Ectodermal cell (in vitro differentiated cells): ENCODE data around the gene RANGRF.

Experiments used
- H3K27ac ChIP-seq: 2 replicates; pipeline ENCODE4 v1.7.0; 2013; ENCODE audit warnings: mild to moderate bottlenecking, low read depth, low read length; ENCODE audit not compliant: insufficient read depth, poor library complexity, severe bottlenecking
- H3K27me3 ChIP-seq: 2 replicates; pipeline ENCODE4 v1.7.0; 2013; ENCODE audit warnings: mild to moderate bottlenecking, low read length; ENCODE audit not compliant: insufficient read depth, control insufficient read depth, poor library complexity, severe bottlenecking
- H3K36me3 ChIP-seq: one replicate; pipeline ENCODE4 v1.7.0; 2013; ENCODE audit warnings: low read length; ENCODE audit not compliant: control insufficient read depth, insufficient read depth
- H3K4me1 ChIP-seq: one replicate; pipeline ENCODE4 v1.7.0; 2013; ENCODE audit warnings: low read length; ENCODE audit not compliant: control insufficient read depth, insufficient read depth
- H3K4me3 ChIP-seq: 2 replicates; pipeline ENCODE4 v1.7.0; 2013; ENCODE audit warnings: low read depth, low read length, control low read depth; ENCODE audit not compliant: insufficient read depth
- H3K9me3 ChIP-seq: 2 replicates; pipeline ENCODE4 v1.7.0; 2013; ENCODE audit warnings: mild to moderate bottlenecking, low read length, moderate library complexity; ENCODE audit not compliant: control insufficient read depth
- WGBS, 2 experiments: methylation state at CpG; one replicate each; pipeline ENCODE4 v1.1.7; 2013; ENCODE audit warnings: missing lambda C conversion rate in 2 of 2; 5-methylcytosine and 5-hydroxymethylcytosine counted together

RANGRF gene

GRCh38 chr17:8273884-8274444, 14.5 kb upstream of the RANGRF start:
- 92 to 93% methylated on average over 4 of the region's 4 CpGs for WGBS, 2 experiments
- H3K27me3 ChIP-seq = no peaks in the 10 kb centered on the region
- H3K4me3 ChIP-seq = no peak overlapping the region
- no peak overlapping the region for H3K27ac ChIP-seq
- H3K4me1 ChIP-seq = no peaks in the 10 kb centered on the region
- H3K9me3 ChIP-seq = no peaks in the 10 kb centered on the region
- H3K36me3 ChIP-seq = peaks cover 5% of the 10 kb centered on the region

GRCh38 chr17:8274816-8275215, 13.7 kb upstream of the RANGRF start:
- H3K27me3 ChIP-seq = no peaks in the 10 kb centered on the region
- H3K9me3 ChIP-seq = no peaks in the 10 kb centered on the region
- 67 to 96% methylated on average over 4 of the region's 5 CpGs for WGBS, 2 experiments
- no peak overlapping the region for H3K4me3 ChIP-seq
- H3K27ac ChIP-seq = no peak overlapping the region
- no peaks in the 10 kb centered on the region for H3K36me3 ChIP-seq
- no peaks in the 10 kb centered on the region for H3K4me1 ChIP-seq

GRCh38 chr17:8275421-8276290, 12.8 kb upstream of the RANGRF start:
- Histone ChIP-seq H3K4me3 (no peak overlapping the region), H3K4me1 (no peaks in the 10 kb centered on the region), H3K9me3 (no peaks in the 10 kb centered on the region), H3K36me3 (no peaks in the 10 kb centered on the region), H3K27me3 (no peaks in the 10 kb centered on the region), H3K27ac (no peak overlapping the region)
- 87 to 88% methylated on average over 9 of the region's 9 CpGs for WGBS, 2 experiments

DNA sequence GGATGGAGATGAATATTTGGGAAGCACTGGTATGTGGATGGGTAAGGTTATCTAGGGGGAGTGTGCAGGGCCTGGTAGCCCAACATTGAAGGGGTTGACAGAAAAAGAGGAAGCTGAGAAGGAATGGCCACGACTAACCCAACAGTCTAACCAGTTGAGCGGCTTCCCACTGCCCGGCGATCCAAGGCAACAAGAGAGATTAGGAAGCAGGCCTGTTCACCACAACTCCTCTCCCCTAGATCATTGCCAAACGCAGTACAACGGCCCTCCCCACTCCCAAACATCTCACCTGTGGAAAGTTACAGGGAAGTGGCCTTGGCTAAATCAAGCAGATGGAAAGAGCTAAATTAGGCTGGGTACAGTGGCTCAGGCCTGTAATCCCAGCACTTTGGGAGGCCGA, 11.2 kb upstream of the RANGRF start:
- no peaks in the 10 kb centered on the region for H3K4me1 ChIP-seq
- no peaks in the 10 kb centered on the region for H3K27me3 ChIP-seq
- H3K9me3 ChIP-seq = no peaks in the 10 kb centered on the region
- no peak overlapping the region for H3K4me3 ChIP-seq
- H3K27ac ChIP-seq = no peak overlapping the region
- WGBS, 2 experiments = 84 to 93% methylated on average over 7 of the region's 7 CpGs
- H3K36me3 ChIP-seq = no peaks in the 10 kb centered on the region

- 62 to 64% methylated on average over 3 of the region's 3 CpGs for WGBS, 2 experiments
- Histone ChIP-seq H3K4me1 (no peaks in the 10 kb centered on the region), H3K4me3 (no peak overlapping the region), H3K9me3 (no peaks in the 10 kb centered on the region), H3K36me3 (no peaks in the 10 kb centered on the region), H3K27me3 (no peaks in the 10 kb centered on the region), H3K27ac (no peak overlapping the region)
Measured at GRCh38 chr17:8282345-8282744, 6.1 kb upstream of the RANGRF start.

GRCh38 chr17:8283356-8283755, 5.1 kb upstream of the RANGRF start:
- Histone ChIP-seq H3K27me3 (no peaks in the 10 kb centered on the region), H3K4me1 (no peaks in the 10 kb centered on the region), H3K36me3 (no peaks in the 10 kb centered on the region), H3K4me3 (no peak overlapping the region), H3K27ac (no peak overlapping the region), H3K9me3 (no peaks in the 10 kb centered on the region)
- WGBS, 2 experiments = 83 to 87% methylated on average over 4 of the region's 4 CpGs

DNA sequence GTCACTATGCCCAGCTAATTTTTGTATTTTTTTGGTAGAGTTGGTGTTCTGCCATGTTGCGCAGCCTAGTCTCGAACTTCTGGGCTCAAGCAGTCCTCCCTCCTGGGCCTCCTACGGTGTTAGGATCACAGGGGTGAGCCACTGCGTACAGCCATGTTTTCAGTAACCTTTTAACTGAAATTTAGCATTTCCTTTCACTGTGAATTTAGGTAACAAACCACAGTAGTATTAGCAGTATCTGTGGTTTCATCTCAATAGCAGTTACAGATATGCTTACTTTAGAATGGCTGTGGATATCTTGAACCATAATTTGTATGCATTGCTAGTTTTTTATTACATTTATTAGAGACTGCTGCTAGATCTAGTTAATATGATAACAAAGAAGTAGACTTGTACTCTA, 4.3 kb upstream of the RANGRF start:
- Histone ChIP-seq H3K27ac (no peak overlapping the region), H3K27me3 (no peaks in the 10 kb centered on the region), H3K4me1 (peaks cover under 1% of the 10 kb centered on the region), H3K9me3 (no peaks in the 10 kb centered on the region), H3K4me3 (no peak overlapping the region), H3K36me3 (no peaks in the 10 kb centered on the region)
- WGBS, 2 experiments = 96 to 98% methylated on average over 4 of the region's 4 CpGs

DNA sequence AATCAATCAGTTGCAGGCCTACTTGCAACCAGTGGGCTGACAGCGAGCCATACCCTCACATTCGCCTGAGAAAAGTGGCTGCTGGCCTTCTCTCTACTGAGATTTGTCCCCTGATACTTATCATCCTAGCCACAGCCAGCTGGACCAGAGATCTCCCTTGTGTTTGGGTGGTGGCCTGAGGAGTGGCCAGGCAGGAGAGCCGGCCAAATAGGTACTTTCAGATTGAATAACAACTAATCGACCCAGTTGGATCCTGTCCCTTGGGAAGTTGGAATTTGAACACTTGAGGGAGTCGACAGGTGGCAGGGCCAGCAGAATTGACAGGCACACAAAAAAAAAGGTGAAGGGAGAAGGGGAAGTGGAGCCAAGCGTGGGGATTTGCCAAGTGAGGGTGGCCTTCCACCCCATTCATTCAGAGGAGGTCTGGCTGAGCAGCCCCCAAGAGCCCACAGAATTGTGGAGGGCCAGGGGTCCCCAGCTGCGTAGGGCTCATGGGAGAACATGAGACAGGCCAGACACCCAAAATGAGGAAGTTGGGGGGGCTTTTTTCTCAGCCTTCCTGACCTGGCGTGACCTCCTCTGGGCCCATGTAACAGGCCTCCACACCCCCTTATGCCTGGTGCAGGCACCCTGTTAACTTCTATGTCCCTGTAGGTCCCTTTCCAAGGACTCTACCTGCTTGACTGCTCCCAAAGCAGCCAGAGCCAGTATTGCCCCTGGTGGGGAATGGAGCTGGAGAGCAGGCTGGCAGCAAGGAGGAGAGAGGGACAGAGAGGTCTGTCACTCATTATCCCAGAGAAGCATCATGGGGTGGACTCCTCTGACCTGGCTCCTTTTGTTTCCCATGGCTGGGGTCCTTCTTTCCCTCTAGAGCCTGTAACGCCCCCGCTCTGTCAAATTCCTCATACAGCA, 2.9 kb upstream of the RANGRF start:
- H3K27ac ChIP-seq = no peak overlapping the region
- H3K4me1 ChIP-seq = peaks cover 7% of the 10 kb centered on the region
- no peaks in the 10 kb centered on the region for H3K9me3 ChIP-seq
- H3K4me3 ChIP-seq = no peak overlapping the region
- H3K27me3 ChIP-seq = no peaks in the 10 kb centered on the region
- 86 to 92% methylated on average over 10 of the region's 10 CpGs for WGBS, 2 experiments
- H3K36me3 ChIP-seq = no peaks in the 10 kb centered on the region

- Histone ChIP-seq H3K27me3 (no peaks in the 10 kb centered on the region), H3K4me3 (peak overlapping the region; percentile 96)
- WGBS, 2 experiments = 52 to 55% methylated on average over 19 of the region's 19 CpGs
Measured at GRCh38 chr17:8287651-8288335, 677 bp upstream of the RANGRF start.

More at GRCh38 chr17:8287651-8288335, 677 bp upstream of the RANGRF start:
- Histone ChIP-seq H3K27ac (peak overlapping the region; percentile 36), H3K4me1 (peaks cover 7% of the 10 kb centered on the region), H3K36me3 (no peaks in the 10 kb centered on the region), H3K9me3 (no peaks in the 10 kb centered on the region)
